ENCODE results near the gene SYNDIG1. TPM values are rescaled to one million over a fixed set of nuclear protein-coding genes. Genes with fewer than 3 reads are reported as not detected.

The SYNDIG1 gene
- total RNA-seq, 1 donor, result 2.2 TPM

DNA sequence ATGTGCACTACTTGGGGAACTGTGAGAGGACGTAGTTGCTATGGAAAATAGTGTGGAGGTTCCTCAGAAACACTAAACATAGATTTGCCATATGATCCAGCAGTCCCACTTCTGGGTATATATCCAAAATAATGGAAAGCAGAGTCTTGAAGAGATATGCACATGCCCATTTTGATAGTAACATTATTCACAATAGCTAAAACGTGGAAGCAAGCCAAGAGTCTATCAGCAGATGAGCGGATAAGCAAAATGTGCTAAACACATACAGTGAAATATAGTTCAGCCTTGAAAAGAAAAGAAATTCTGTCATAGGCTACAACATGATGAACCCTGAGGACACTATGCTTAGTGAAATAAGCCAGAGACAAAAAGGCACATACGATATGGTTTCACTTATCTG, 11.1 kb downstream of the SYNDIG1 start:
- DNase-seq (ENCODE audit: insufficient read length, low spot score, missing footprints), result no peak
- Histone ChIP-seq H3K36me3 (ENCODE audit: insufficient read depth, low read length) (no peaks in the 10 kb centered on the region), H3K27ac (ENCODE audit: low read depth, low read length) (no peak overlapping the region), H3K79me2 (ENCODE audit: insufficient read depth, low read length) (no peaks in the 10 kb centered on the region), H3K9me3 (ENCODE audit: low read depth, low read length) (no peaks in the 10 kb centered on the region), H3K4me1 (ENCODE audit: insufficient read depth, low read length) (no peaks in the 10 kb centered on the region), H3K4me2 (ENCODE audit: insufficient read depth, low read length) (no peak overlapping the region), H4K20me1 (ENCODE audit: insufficient read depth, low read length) (no peaks in the 10 kb centered on the region), H3K4me3 (ENCODE audit: insufficient read depth, low read length) (no peak overlapping the region), H2AFZ (ENCODE audit: low read length) (no peak overlapping the region), H3K27me3 (ENCODE audit: insufficient read depth, low read length) (no peaks in the 10 kb centered on the region)
- TF ChIP-seq, protein P1, sequence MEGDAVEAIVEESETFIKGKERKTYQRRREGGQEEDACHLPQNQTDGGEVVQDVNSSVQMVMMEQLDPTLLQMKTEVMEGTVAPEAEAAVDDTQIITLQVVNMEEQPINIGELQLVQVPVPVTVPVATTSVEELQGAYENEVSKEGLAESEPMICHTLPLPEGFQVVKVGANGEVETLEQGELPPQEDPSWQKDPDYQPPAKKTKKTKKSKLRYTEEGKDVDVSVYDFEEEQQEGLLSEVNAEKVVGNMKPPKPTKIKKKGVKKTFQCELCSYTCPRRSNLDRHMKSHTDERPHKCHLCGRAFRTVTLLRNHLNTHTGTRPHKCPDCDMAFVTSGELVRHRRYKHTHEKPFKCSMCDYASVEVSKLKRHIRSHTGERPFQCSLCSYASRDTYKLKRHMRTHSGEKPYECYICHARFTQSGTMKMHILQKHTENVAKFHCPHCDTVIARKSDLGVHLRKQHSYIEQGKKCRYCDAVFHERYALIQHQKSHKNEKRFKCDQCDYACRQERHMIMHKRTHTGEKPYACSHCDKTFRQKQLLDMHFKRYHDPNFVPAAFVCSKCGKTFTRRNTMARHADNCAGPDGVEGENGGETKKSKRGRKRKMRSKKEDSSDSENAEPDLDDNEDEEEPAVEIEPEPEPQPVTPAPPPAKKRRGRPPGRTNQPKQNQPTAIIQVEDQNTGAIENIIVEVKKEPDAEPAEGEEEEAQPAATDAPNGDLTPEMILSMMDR (IDR thresholded peaks at IDR 0.05; ENCODE audit: extremely low read depth, low read depth, low read length), result no peak

DNA sequence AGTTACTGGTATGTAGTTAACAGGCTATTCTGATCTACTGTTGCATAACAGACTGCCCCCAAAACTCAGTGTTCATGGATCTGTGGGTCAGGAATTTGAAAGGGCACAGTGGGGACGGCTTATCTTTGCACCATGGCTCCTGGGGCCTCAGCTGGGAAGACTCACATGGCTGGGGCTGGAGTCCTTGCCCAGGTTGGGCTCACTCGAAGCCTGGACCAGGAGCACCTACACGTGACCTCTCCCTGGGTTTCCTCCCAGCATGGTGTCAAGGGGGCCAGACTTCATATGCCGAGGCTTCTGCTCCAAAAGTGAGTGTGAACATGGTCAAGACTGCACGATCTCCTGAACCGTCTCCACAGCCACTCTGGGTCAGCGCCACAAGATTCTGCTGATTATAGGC, 11.7 kb downstream of the SYNDIG1 start:
- Histone ChIP-seq H3K27me3 (ENCODE audit: insufficient read depth, low read length) (no peaks in the 10 kb centered on the region), H3K4me2 (ENCODE audit: insufficient read depth, low read length) (no peak overlapping the region), H2AFZ (ENCODE audit: low read length) (no peak overlapping the region), H4K20me1 (ENCODE audit: insufficient read depth, low read length) (no peaks in the 10 kb centered on the region), H3K4me3 (ENCODE audit: insufficient read depth, low read length) (no peak overlapping the region), H3K36me3 (ENCODE audit: insufficient read depth, low read length) (no peaks in the 10 kb centered on the region), H3K79me2 (ENCODE audit: insufficient read depth, low read length) (no peaks in the 10 kb centered on the region), H3K9me3 (ENCODE audit: low read depth, low read length) (no peaks in the 10 kb centered on the region), H3K27ac (ENCODE audit: low read depth, low read length) (no peak overlapping the region), H3K4me1 (ENCODE audit: insufficient read depth, low read length) (no peaks in the 10 kb centered on the region)
- TF ChIP-seq, protein P1 (IDR thresholded peaks at IDR 0.05; ENCODE audit: extremely low read depth, low read depth, low read length), result no peak
- DNase-seq (ENCODE audit: insufficient read length, low spot score, missing footprints), result no peak

DNA sequence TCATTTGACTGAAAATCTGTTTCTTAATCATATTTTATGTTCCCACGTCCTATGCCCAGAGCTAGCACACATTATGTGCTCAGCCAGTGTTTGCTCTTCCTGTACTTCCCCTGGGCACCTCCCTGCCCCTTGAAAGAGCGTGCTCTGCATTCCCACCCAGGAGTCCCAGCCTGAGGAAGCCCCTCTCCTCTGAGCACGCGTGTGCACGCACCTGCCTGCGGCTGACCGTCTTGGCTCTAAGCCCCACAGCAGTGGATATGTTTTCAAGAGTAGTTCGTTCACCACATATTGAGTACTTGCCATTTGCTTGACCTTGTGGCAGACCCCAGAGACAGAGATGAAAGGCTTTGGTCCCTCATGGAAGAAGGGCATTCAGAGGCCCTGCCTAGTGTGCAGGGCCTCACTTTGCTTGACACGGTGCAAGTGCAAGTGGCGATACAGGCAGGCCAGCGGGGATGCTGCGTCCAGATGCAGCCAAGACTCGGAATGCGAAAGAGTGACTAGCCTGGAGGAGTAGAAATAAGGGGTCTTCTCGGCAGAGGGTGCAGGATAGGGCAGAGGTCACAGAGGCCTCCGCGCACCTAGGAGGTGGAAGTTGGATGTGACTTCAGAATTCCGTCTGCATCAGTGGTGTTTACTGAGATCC, 14.1 kb downstream of the SYNDIG1 start:
- DNase-seq (ENCODE audit: insufficient read length, low spot score, missing footprints), result no peak
- Histone ChIP-seq H3K79me2 (ENCODE audit: insufficient read depth, low read length) (no peaks in the 10 kb centered on the region), H3K9me3 (ENCODE audit: low read depth, low read length) (no peaks in the 10 kb centered on the region), H3K4me1 (ENCODE audit: insufficient read depth, low read length) (no peaks in the 10 kb centered on the region), H3K36me3 (ENCODE audit: insufficient read depth, low read length) (no peaks in the 10 kb centered on the region), H3K4me3 (ENCODE audit: insufficient read depth, low read length) (no peak overlapping the region), H3K4me2 (ENCODE audit: insufficient read depth, low read length) (no peak overlapping the region), H4K20me1 (ENCODE audit: insufficient read depth, low read length) (no peaks in the 10 kb centered on the region), H3K27ac (ENCODE audit: low read depth, low read length) (no peak overlapping the region), H2AFZ (ENCODE audit: low read length) (no peak overlapping the region), H3K27me3 (ENCODE audit: insufficient read depth, low read length) (no peaks in the 10 kb centered on the region)
- TF ChIP-seq, protein P1 (IDR thresholded peaks at IDR 0.05; ENCODE audit: extremely low read depth, low read depth, low read length), result no peak

DNA sequence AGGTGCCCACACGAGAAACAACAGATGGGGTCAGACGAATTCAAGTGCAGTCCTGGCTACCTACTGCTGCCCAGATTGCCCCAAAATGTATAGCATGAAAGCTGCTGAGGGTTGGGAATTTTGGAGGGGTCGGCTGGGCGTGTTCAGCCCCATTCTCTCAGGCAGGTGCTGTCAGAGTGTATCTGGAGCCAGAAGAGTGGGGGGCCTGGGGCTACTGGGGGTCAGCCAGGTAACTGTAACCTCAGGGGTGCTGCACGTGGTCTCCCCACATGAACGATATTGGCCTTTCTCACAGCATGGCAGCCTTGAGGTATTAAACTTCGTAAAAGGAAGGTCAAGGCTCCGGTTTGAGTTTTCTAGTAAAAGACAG, 14.6 kb downstream of the SYNDIG1 start:
- TF ChIP-seq, protein P1 (IDR thresholded peaks at IDR 0.05; ENCODE audit: extremely low read depth, low read depth, low read length), result no peak
- Histone ChIP-seq H3K36me3 (ENCODE audit: insufficient read depth, low read length) (no peaks in the 10 kb centered on the region), H3K4me1 (ENCODE audit: insufficient read depth, low read length) (no peaks in the 10 kb centered on the region), H3K9me3 (ENCODE audit: low read depth, low read length) (no peaks in the 10 kb centered on the region), H3K4me2 (ENCODE audit: insufficient read depth, low read length) (no peak overlapping the region), H3K79me2 (ENCODE audit: insufficient read depth, low read length) (no peaks in the 10 kb centered on the region), H3K4me3 (ENCODE audit: insufficient read depth, low read length) (no peak overlapping the region), H4K20me1 (ENCODE audit: insufficient read depth, low read length) (no peaks in the 10 kb centered on the region), H3K27ac (ENCODE audit: low read depth, low read length) (no peak overlapping the region), H3K27me3 (ENCODE audit: insufficient read depth, low read length) (no peaks in the 10 kb centered on the region), H2AFZ (ENCODE audit: low read length) (no peak overlapping the region)
- DNase-seq (ENCODE audit: insufficient read length, low spot score, missing footprints), result no peak
